CD4-positive, alpha-beta memory T cell (primary cell): ENCODE data around the gene STAB1. TPM values are rescaled to one million over a fixed set of nuclear protein-coding genes. Genes with fewer than 3 reads are reported as not detected.
A peak's percentile ranks its signal among the peaks of the same experiment; 100 is the strongest.

ENCODE experiments used
- CTCF ChIA-PET: fragments of 350-600 bp; sonication (Branson Sonifier 250); formaldehyde crosslinking; loops from one replicate; lab custom pipeline; 2021; ENCODE audit warnings: inconsistent platforms; ENCODE audit not compliant: partially characterized antibody; lab: Charles Lee
- POLR2A ChIA-PET: fragments of 350-600 bp; sonication (Branson Sonifier 250); formaldehyde crosslinking; loops from one replicate; lab custom pipeline; 2021; ENCODE audit not compliant: partially characterized antibody; lab: Charles Lee
- DNase-seq, 5 donors: peaks; one replicate each; pipeline versions ENCODE4 v3.0.0 to v3.0.0-alpha.2; 2020 to 2022; ENCODE audit warnings: mixed read lengths in 1 of 5
- H3K27ac ChIP-seq: one replicate; pipeline ENCODE4 v1.7.0; 2013; ENCODE audit warnings: low read depth, low read length
- H3K27me3 ChIP-seq: 2 replicates; pipeline ENCODE4 v1.7.0; 2013; ENCODE audit warnings: mild to moderate bottlenecking, low read length, moderate library complexity; ENCODE audit not compliant: insufficient read depth
- H3K36me3 ChIP-seq: 2 replicates; pipeline ENCODE4 v1.7.0; 2013; ENCODE audit warnings: mild to moderate bottlenecking, low read length, moderate library complexity; ENCODE audit not compliant: insufficient read depth
- H3K4me1 ChIP-seq: 2 replicates; pipeline ENCODE4 v1.7.0; 2013; ENCODE audit warnings: mild to moderate bottlenecking, low read length, moderate library complexity; ENCODE audit not compliant: insufficient read depth
- H3K4me3 ChIP-seq, 2 donors: one replicate each; pipeline ENCODE4 v1.7.0; 2013; ENCODE audit warnings: low read length in 2 of 2, mild to moderate bottlenecking in 1 of 2
- H3K9me3 ChIP-seq, 2 donors: one replicate each; pipeline ENCODE4 v1.7.0; 2013; ENCODE audit warnings: low read length in 2 of 2, control low read depth in 1 of 2; ENCODE audit not compliant: control insufficient read depth in 1 of 2
- H3K27ac Mint-ChIP-seq, 7 donors: one replicate each; pipeline ENCODE4 v1.8.0; 2020 to 2021; ENCODE audit warnings: mixed read lengths in 7 of 7, mild to moderate bottlenecking in 6 of 7, inconsistent platforms in 3 of 7, moderate library complexity in 3 of 7
- H3K27me3 Mint-ChIP-seq, 2 donors: one replicate each; pipeline ENCODE4 v1.8.0; 2020 to 2021; ENCODE audit warnings: mixed read lengths in 2 of 2
- H3K36me3 Mint-ChIP-seq, 2 donors: one replicate each; pipeline ENCODE4 v1.8.0; 2020 to 2021; ENCODE audit warnings: mixed read lengths in 2 of 2, inconsistent platforms in 1 of 2, mild to moderate bottlenecking in 1 of 2
- H3K4me1 Mint-ChIP-seq, 4 donors: one replicate each; pipeline ENCODE4 v1.8.0; 2020 to 2021; ENCODE audit warnings: mixed read lengths in 4 of 4, mild to moderate bottlenecking in 1 of 4
- H3K4me3 Mint-ChIP-seq, 8 donors: one replicate each; pipeline ENCODE4 v1.8.0; 2020 to 2021; ENCODE audit warnings: mixed read lengths in 8 of 8, mild to moderate bottlenecking in 7 of 8, moderate library complexity in 6 of 8, inconsistent platforms in 3 of 8
- H3K9me3 Mint-ChIP-seq, 8 donors: one replicate each; pipeline ENCODE4 v1.8.0; 2020 to 2021; ENCODE audit warnings: mixed read lengths in 8 of 8, mild to moderate bottlenecking in 5 of 8, inconsistent platforms in 3 of 8, moderate library complexity in 1 of 8
- intact Hi-C: fragments of 100-400 bp; cut with micrococcal nuclease; formaldehyde crosslinking; loops from one replicate; pipeline ENCODE4 v1.15.1; 2023
- polyA plus RNA-seq, 2 donors: library from polyadenylated mRNA; unstranded; fragments of 300-500 nt; fragmentation: Illumina TruSeq; gene quantifications; one replicate each; pipeline ENCODE4 v1.2.3, GENCODE V29; 2021
- total RNA-seq, 2 experiments: library from RNA; stranded (reverse); gene quantifications; one replicate each; pipeline ENCODE4 v1.2.3, GENCODE V29; 2021

Gene STAB1
- total and polyA plus RNA-seq, 4 experiments from 2014 or later: 11.3 to 13.9 TPM; not detected in 2

DNA sequence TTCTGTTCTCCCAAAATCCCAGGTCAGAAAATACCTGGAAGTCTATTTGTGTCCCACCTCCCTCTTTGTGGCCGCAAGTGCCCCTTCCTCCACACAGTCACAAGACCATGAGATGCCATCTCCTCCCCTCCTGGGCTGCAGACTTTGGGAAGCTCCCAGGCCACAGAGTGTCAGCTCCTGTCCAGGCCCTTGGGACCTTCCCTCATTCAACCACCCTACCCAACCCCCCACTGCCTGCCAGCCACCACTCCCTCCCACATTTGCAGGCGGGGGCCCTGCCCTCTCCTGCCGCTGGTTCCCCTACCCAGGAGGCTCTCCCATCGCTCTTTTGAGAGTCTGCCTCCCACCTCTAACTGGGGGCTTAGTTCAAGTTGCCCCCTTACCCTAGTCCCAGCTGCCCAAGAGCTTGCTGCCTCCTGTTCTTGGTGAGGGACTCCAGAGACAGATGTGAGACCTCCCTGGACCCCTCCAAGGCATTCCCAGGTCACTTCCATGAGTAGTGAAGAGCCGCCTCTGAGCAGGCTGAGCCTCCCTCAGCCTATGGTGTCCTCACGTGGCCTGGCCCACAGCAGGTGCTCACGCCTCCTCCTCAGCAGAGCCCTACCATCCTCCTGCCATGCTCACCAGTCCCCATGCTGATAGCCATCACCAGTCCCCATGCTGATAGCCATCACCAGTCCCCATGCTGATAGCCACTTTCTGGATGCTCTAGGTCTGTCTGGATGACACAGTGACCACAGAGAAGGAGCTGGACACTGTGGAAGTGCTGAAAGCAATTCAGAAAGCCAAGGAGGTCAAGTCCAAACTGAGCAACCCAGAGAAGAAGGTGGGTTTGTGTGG lies 15.9 kb upstream of the STAB1 start:
- Mint-ChIP-seq H3K27me3 (no peaks in the 10 kb centered on the region), H3K4me1 (peaks cover 0 to 3% (median 0%) of the 10 kb centered on the region in 4 donors), H3K4me3 (no peak overlapping the region), H3K9me3 (no peaks in the 10 kb centered on the region), H3K27ac (peak overlapping the region in 3 of 7 donors; percentile 22 to 76 (median 42)), H3K36me3 (peaks cover 42 to 77% of the 10 kb centered on the region in 2 donors)
- DNase-seq: no peak
- Histone ChIP-seq H3K27me3 (no peaks in the 10 kb centered on the region), H3K36me3 (peaks cover 73% of the 10 kb centered on the region), H3K4me3 (no peak overlapping the region), H3K4me1 (no peaks in the 10 kb centered on the region), H3K9me3 (no peaks in the 10 kb centered on the region), H3K27ac (no peak overlapping the region)
- CTCF ChIA-PET: no interaction called here
- POLR2A ChIA-PET: no interaction called here
- intact Hi-C loops: no loop called here

DNA sequence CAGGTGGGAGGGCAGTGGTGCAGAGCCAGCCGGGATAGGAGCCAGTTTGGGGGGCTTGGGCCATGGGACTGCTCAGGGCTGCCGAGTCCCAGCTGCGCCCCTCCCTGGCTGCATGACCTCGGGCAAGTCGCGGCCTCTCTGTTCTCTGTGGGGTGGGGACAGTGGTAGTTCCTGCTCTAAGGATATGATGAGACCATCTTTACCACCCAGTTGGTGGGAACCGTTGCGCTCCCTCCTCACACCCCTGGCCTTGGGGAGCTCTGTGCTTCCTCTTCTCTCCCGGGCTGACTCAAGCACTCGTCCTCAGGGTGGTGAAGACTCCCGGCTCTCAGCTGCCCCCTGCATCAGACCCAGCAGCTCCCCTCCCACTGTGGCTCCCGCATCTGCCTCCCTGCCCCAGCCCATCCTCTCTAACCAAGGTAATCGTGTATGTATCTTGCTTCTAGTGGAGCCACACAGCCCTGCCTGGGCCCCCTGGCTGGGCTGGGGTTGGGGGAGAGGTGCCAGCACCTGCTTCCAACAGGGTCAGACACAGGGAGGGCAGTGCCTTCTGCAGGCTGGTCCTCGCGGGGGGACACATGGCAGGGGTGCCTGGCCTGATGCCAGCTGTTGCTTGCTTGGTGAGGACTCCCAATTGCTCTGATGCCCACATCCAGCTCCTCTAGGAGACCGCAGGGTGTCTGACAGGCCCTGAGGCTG lies 15.1 kb upstream of the STAB1 start:
- no peak overlapping the region for H3K4me3 Mint-ChIP-seq
- Histone ChIP-seq H3K27ac (no peak overlapping the region), H3K9me3 (no peaks in the 10 kb centered on the region), H3K4me3 (no peak overlapping the region), H3K4me1 (no peaks in the 10 kb centered on the region), H3K27me3 (no peaks in the 10 kb centered on the region), H3K36me3 (peaks cover 73% of the 10 kb centered on the region)
- H3K9me3 Mint-ChIP-seq: no peaks in the 10 kb centered on the region
- H3K27me3 Mint-ChIP-seq: no peaks in the 10 kb centered on the region
- H3K27ac Mint-ChIP-seq: no peak overlapping the region
- CTCF ChIA-PET: no interaction called here
- intact Hi-C loops: no loop called here
- peaks cover 0 to 3% (median 0%) of the 10 kb centered on the region in 4 donors for H3K4me1 Mint-ChIP-seq
- peaks cover 37 to 75% of the 10 kb centered on the region in 2 donors for H3K36me3 Mint-ChIP-seq
- DNase-seq: no peak
- POLR2A ChIA-PET: no interaction called here

DNA sequence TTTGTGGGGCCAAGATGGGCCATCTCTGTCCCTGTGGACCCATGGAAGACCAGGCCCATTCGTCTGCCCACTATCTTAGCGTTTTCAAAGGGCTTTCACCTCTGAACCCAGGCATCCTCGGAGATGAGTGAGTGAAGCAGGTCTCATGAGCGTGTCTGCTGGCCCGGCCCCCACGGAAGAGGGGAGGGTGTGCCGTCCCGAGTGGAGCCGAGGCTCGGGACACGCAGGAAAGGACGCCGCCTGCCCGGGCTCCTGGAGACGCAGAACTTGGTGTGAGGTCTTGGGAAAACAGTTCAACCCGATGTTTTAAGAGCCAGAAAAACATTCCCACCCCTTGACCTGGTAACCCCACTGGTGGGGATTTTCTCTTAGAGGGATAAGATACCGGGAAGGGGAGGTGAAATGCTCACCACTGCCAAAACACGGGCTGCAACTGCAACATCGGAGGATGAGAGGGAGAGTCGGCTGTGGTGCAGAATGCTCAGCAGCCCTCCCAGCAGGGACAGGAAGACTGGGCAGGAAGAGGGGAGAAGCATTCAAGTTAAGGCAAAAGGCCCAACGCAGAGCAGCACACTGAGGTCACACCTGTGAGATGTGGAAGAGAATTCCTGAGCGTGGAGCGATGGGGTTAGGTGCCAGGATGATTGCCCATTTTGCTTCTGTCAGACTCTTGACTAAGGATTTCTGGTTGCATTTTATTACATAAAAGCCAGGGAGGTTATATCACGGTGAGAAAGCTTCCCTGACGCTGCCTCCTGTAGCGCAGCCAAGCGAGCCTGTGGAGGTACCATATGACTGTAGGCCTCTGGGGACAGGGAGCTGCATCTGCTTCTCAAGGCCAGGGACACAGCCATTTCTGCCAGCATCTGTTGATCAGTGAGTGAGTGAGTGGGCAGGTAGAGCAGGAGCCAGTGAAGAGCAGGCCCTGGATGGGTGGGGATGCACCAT lies 14.1 kb upstream of the STAB1 start:
- Histone ChIP-seq H3K27me3 (no peaks in the 10 kb centered on the region), H3K27ac (no peak overlapping the region), H3K9me3 (no peaks in the 10 kb centered on the region), H3K4me3 (no peak overlapping the region), H3K4me1 (no peaks in the 10 kb centered on the region), H3K36me3 (peaks cover 70% of the 10 kb centered on the region)
- intact Hi-C loops: no loop called here
- H3K36me3 Mint-ChIP-seq: peaks cover 34 to 74% of the 10 kb centered on the region in 2 donors
- peaks cover 0 to 3% (median 0%) of the 10 kb centered on the region in 4 donors for H3K4me1 Mint-ChIP-seq
- H3K27ac Mint-ChIP-seq: no peak overlapping the region
- CTCF ChIA-PET: no interaction called here
- H3K9me3 Mint-ChIP-seq: no peaks in the 10 kb centered on the region
- no peak overlapping the region for H3K4me3 Mint-ChIP-seq
- no peaks in the 10 kb centered on the region for H3K27me3 Mint-ChIP-seq
- no peak for DNase-seq
- POLR2A ChIA-PET: no interaction called here

- H3K36me3 Mint-ChIP-seq: peaks cover 34 to 71% of the 10 kb centered on the region in 2 donors
- Histone ChIP-seq H3K36me3 (peaks cover 62% of the 10 kb centered on the region), H3K4me3 (no peak overlapping the region), H3K9me3 (no peaks in the 10 kb centered on the region), H3K4me1 (no peaks in the 10 kb centered on the region), H3K27ac (no peak overlapping the region), H3K27me3 (no peaks in the 10 kb centered on the region)
- ChIA-PET CTCF (no interaction called here), POLR2A (no interaction called here)
- H3K27ac Mint-ChIP-seq: no peak overlapping the region
- no peak overlapping the region for H3K4me3 Mint-ChIP-seq
- intact Hi-C loops: no loop called here
- H3K27me3 Mint-ChIP-seq: no peaks in the 10 kb centered on the region
- DNase-seq: peak in 1 of 5 donors; percentile 9
- peaks cover 0 to 3% (median 0%) of the 10 kb centered on the region in 4 donors for H3K4me1 Mint-ChIP-seq
- H3K9me3 Mint-ChIP-seq: no peaks in the 10 kb centered on the region
These were observed 13.2 kb upstream of the STAB1 start for GRCh38 chr3:52481819-52482521.

DNA sequence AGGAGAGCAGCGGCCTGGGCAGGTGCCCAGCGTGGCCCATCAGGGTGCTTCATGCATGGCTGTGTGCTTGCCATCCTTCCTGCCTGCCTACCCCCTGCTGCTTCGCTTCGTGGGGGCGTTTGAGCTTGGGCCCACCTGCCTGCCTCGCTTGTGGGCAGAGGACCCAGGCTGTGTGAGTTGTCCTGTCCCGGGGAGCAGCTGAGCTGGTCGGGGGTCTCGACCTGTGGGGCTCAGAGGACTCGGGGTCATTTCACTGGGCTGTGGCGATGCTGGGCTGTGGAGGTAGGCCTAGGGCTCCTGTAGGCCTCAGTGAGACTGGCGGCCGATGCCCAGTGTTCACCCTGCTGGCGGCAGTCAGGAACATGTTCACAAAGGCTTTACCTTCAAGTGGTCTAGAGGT lies 12.1 kb upstream of the STAB1 start:
- Histone ChIP-seq H3K27me3 (no peaks in the 10 kb centered on the region), H3K36me3 (peaks cover 51% of the 10 kb centered on the region), H3K4me3 (no peak overlapping the region), H3K27ac (no peak overlapping the region), H3K9me3 (no peaks in the 10 kb centered on the region), H3K4me1 (no peaks in the 10 kb centered on the region)
- Mint-ChIP-seq H3K4me1 (peaks cover 0 to 3% (median 0%) of the 10 kb centered on the region in 4 donors), H3K9me3 (no peaks in the 10 kb centered on the region), H3K36me3 (peaks cover 37 to 70% of the 10 kb centered on the region in 2 donors), H3K27ac (peak overlapping the region in 1 of 7 donors; percentile 38), H3K4me3 (no peak overlapping the region), H3K27me3 (no peaks in the 10 kb centered on the region)
- intact Hi-C loops: no loop called here
- ChIA-PET CTCF (interaction anchor here (0.8 kb wide), 1 partner anchor 70 kb away, joined by 3 read pairs; no protein-coding TSS in a partner anchor), POLR2A (no interaction called here)
- no peak for DNase-seq

- no peaks in the 10 kb centered on the region for H3K4me1 ChIP-seq
- DNase-seq: no peak
- H3K36me3 ChIP-seq: peaks cover 44% of the 10 kb centered on the region
- no peak overlapping the region for H3K4me3 Mint-ChIP-seq
- H3K4me1 Mint-ChIP-seq: peaks cover 0 to 3% (median 0%) of the 10 kb centered on the region in 4 donors
- ChIA-PET CTCF (no interaction called here), POLR2A (no interaction called here)
- no peak overlapping the region for H3K27ac ChIP-seq
- H3K27me3 Mint-ChIP-seq: no peaks in the 10 kb centered on the region
- no peaks in the 10 kb centered on the region for H3K9me3 ChIP-seq
- H3K9me3 Mint-ChIP-seq: no peaks in the 10 kb centered on the region
- intact Hi-C loops: no loop called here
- H3K4me3 ChIP-seq: no peak overlapping the region
- peak overlapping the region in 3 of 7 donors; percentile 13 to 43 (median 24) for H3K27ac Mint-ChIP-seq
- H3K36me3 Mint-ChIP-seq: peaks cover 31 to 65% of the 10 kb centered on the region in 2 donors
- no peaks in the 10 kb centered on the region for H3K27me3 ChIP-seq
These were observed 11.4 kb upstream of the STAB1 start for GRCh38 chr3:52483577-52484381.
